Measurements from ENCODE around the gene PIP4P1. TPM values are rescaled to one million over a fixed set of nuclear protein-coding genes. Genes with fewer than 3 reads are reported as not detected.

PIP4P1 gene
- total and polyA plus RNA-seq, 9 of the 15 experiments (the other 6 are each of a cell fraction or from before 2014, with no cell fraction given), result 5.3 to 20.9 (median 10.7) TPM

GRCh38 chr14:20482382-20482781, 21.1 kb upstream of the PIP4P1 start (continued):
- TF ChIP-seq HDAC8 (tag; IDR thresholded peaks at IDR 0.05), result no peak
- no peak for TF ChIP-seq SMC3 (conservative IDR thresholded peaks at IDR 0.05; ENCODE audit: insufficient read depth, low read depth, low read length)
- TF ChIP-seq ZBTB8A (IDR thresholded peaks at IDR 0.05; ENCODE audit: partially characterized antibody), result no peak
- TF ChIP-seq ELF1 (tag; IDR thresholded peaks at IDR 0.05), result no peak
- no peak for TF ChIP-seq ZNF146 (CRISPR knock-in tag; IDR thresholded peaks at IDR 0.05; ENCODE audit: unreplicated experiment)
- no peak for TF ChIP-seq ZNF121 (CRISPR knock-in tag; conservative IDR thresholded peaks at IDR 0.05)
- no peak for TF ChIP-seq DDX20 (tag; IDR thresholded peaks at IDR 0.05; ENCODE audit: low read depth)
- TF ChIP-seq ZBTB34 (CRISPR knock-in tag; IDR thresholded peaks at IDR 0.05), result no peak
- no peak for TF ChIP-seq ZNF184 (CRISPR knock-in tag; IDR thresholded peaks at IDR 0.05)
- no peak for TF ChIP-seq MNT (conservative IDR thresholded peaks at IDR 0.05)
- no peak for TF ChIP-seq BRD4 (IDR thresholded peaks at IDR 0.05)
- TF ChIP-seq PKNOX1 (IDR thresholded peaks at IDR 0.05), result peak; percentile 44; the same call in 1 of the 2 replicates
- no peak for TF ChIP-seq ZBTB12 (CRISPR knock-in tag; IDR thresholded peaks at IDR 0.05)
- TF ChIP-seq NR2F6 (CRISPR knock-in tag; IDR thresholded peaks at IDR 0.05), result no peak
- TF ChIP-seq C11orf30 (IDR thresholded peaks at IDR 0.05; ENCODE audit: low read depth), result peak; percentile 22; the same call in 1 of the 2 replicates
- no peak for TF ChIP-seq ZFP1 (CRISPR knock-in tag; IDR thresholded peaks at IDR 0.05)
- peak; percentile 62; the same call in 1 of the 2 replicates for TF ChIP-seq EP300 (IDR thresholded peaks at IDR 0.05; ENCODE audit: low read length)
- no peak for TF ChIP-seq GTF2A2 (tag; IDR thresholded peaks at IDR 0.05)
- TF ChIP-seq NR1H2 (CRISPR knock-in tag; IDR thresholded peaks at IDR 0.05), result no peak
- TF ChIP-seq AFF4 (CRISPR knock-in tag; IDR thresholded peaks at IDR 0.05), result no peak
- TF ChIP-seq KLF13 (tag; IDR thresholded peaks at IDR 0.05; ENCODE audit: borderline replicate concordance, low read depth), result no peak
